CD4-positive, alpha-beta memory T cell (primary cell): Measurements from ENCODE around the gene FOXP1. TPM values are rescaled to one million over a fixed set of nuclear protein-coding genes. Genes with fewer than 3 reads are reported as not detected.
A peak's percentile ranks its signal among the peaks of the same experiment; 100 is the strongest.

ENCODE experiments used
- CTCF ChIA-PET: fragments of 350-600 bp; sonication (Branson Sonifier 250); formaldehyde crosslinking; loops from one replicate; lab custom pipeline; 2021; ENCODE audit warnings: inconsistent platforms; ENCODE audit not compliant: partially characterized antibody; lab: Charles Lee
- POLR2A ChIA-PET: fragments of 350-600 bp; sonication (Branson Sonifier 250); formaldehyde crosslinking; loops from one replicate; lab custom pipeline; 2021; ENCODE audit not compliant: partially characterized antibody; lab: Charles Lee
- DNase-seq, 5 donors: peaks; one replicate each; pipeline versions ENCODE4 v3.0.0 to v3.0.0-alpha.2; 2020 to 2022; ENCODE audit warnings: mixed read lengths in 1 of 5
- H3K27ac ChIP-seq: one replicate; pipeline ENCODE4 v1.7.0; 2013; ENCODE audit warnings: low read depth, low read length
- H3K27me3 ChIP-seq: 2 replicates; pipeline ENCODE4 v1.7.0; 2013; ENCODE audit warnings: mild to moderate bottlenecking, low read length, moderate library complexity; ENCODE audit not compliant: insufficient read depth
- H3K36me3 ChIP-seq: 2 replicates; pipeline ENCODE4 v1.7.0; 2013; ENCODE audit warnings: mild to moderate bottlenecking, low read length, moderate library complexity; ENCODE audit not compliant: insufficient read depth
- H3K4me1 ChIP-seq: 2 replicates; pipeline ENCODE4 v1.7.0; 2013; ENCODE audit warnings: mild to moderate bottlenecking, low read length, moderate library complexity; ENCODE audit not compliant: insufficient read depth
- H3K4me3 ChIP-seq, 2 donors: one replicate each; pipeline ENCODE4 v1.7.0; 2013; ENCODE audit warnings: low read length in 2 of 2, mild to moderate bottlenecking in 1 of 2
- H3K9me3 ChIP-seq, 2 donors: one replicate each; pipeline ENCODE4 v1.7.0; 2013; ENCODE audit warnings: low read length in 2 of 2, control low read depth in 1 of 2; ENCODE audit not compliant: control insufficient read depth in 1 of 2
- H3K27ac Mint-ChIP-seq, 7 donors: one replicate each; pipeline ENCODE4 v1.8.0; 2020 to 2021; ENCODE audit warnings: mixed read lengths in 7 of 7, mild to moderate bottlenecking in 6 of 7, inconsistent platforms in 3 of 7, moderate library complexity in 3 of 7
- H3K27me3 Mint-ChIP-seq, 2 donors: one replicate each; pipeline ENCODE4 v1.8.0; 2020 to 2021; ENCODE audit warnings: mixed read lengths in 2 of 2
- H3K36me3 Mint-ChIP-seq, 2 donors: one replicate each; pipeline ENCODE4 v1.8.0; 2020 to 2021; ENCODE audit warnings: mixed read lengths in 2 of 2, inconsistent platforms in 1 of 2, mild to moderate bottlenecking in 1 of 2
- H3K4me1 Mint-ChIP-seq, 4 donors: one replicate each; pipeline ENCODE4 v1.8.0; 2020 to 2021; ENCODE audit warnings: mixed read lengths in 4 of 4, mild to moderate bottlenecking in 1 of 4
- H3K4me3 Mint-ChIP-seq, 8 donors: one replicate each; pipeline ENCODE4 v1.8.0; 2020 to 2021; ENCODE audit warnings: mixed read lengths in 8 of 8, mild to moderate bottlenecking in 7 of 8, moderate library complexity in 6 of 8, inconsistent platforms in 3 of 8
- H3K9me3 Mint-ChIP-seq, 8 donors: one replicate each; pipeline ENCODE4 v1.8.0; 2020 to 2021; ENCODE audit warnings: mixed read lengths in 8 of 8, mild to moderate bottlenecking in 5 of 8, inconsistent platforms in 3 of 8, moderate library complexity in 1 of 8
- intact Hi-C: fragments of 100-400 bp; cut with micrococcal nuclease; formaldehyde crosslinking; loops from one replicate; pipeline ENCODE4 v1.15.1; 2023
- polyA plus RNA-seq, 2 donors: library from polyadenylated mRNA; unstranded; fragments of 300-500 nt; fragmentation: Illumina TruSeq; gene quantifications; one replicate each; pipeline ENCODE4 v1.2.3, GENCODE V29; 2021
- total RNA-seq, 2 experiments: library from RNA; stranded (reverse); gene quantifications; one replicate each; pipeline ENCODE4 v1.2.3, GENCODE V29; 2021

FOXP1 gene
- total and polyA plus RNA-seq, 4 experiments from 2014 or later = 189 to 348 (median 279) TPM

DNA sequence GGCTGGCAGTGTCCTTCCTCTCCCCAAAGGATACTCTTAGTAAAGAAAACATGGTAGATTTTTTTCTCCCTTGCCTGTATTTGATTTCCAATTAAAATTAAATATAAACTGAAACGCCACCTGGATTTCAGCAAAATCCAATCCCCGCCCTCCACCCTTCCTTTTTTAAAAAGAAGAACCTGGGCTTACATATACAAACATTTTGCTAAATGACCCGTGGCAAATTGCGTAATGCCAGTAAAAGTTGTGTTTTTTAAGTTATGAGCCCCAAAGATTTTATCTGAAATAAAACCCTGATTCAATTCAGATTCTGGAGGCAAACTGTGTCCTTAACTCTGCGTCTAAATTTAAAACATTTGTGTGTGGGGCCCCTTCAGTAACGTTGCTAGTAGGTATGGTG, 403.0 kb downstream of the FOXP1 start:
- H3K27ac ChIP-seq = no peak overlapping the region
- H3K27me3 ChIP-seq = no peaks in the 10 kb centered on the region
- Mint-ChIP-seq H3K4me1 (peaks cover 0 to 4% (median 4%) of the 10 kb centered on the region in 4 donors), H3K9me3 (peaks cover 0 to 2% (median 0%) of the 10 kb centered on the region in 8 donors), H3K27ac (peak overlapping the region in 1 of 7 donors; percentile 2), H3K27me3 (no peaks in the 10 kb centered on the region), H3K4me3 (no peak overlapping the region), H3K36me3 (peaks cover 33 to 39% of the 10 kb centered on the region in 2 donors)
- intact Hi-C loops = no loop called here
- CTCF ChIA-PET = no interaction called here
- H3K36me3 ChIP-seq = no peaks in the 10 kb centered on the region
- H3K9me3 ChIP-seq = no peaks in the 10 kb centered on the region
- DNase-seq = no peak
- no peaks in the 10 kb centered on the region for H3K4me1 ChIP-seq
- no peak overlapping the region for H3K4me3 ChIP-seq
- POLR2A ChIA-PET = no interaction called here

GRCh38 chr3:71177375-71177774, 406.2 kb downstream of the FOXP1 start:
- intact Hi-C loops = no loop called here
- peaks cover 42 to 44% of the 10 kb centered on the region in 2 donors for H3K36me3 Mint-ChIP-seq
- no peak overlapping the region for H3K4me3 ChIP-seq
- ChIA-PET CTCF (no interaction called here), POLR2A (no interaction called here)
- DNase-seq = no peak
- peaks cover 5 to 13% (median 10%) of the 10 kb centered on the region in 4 donors for H3K4me1 Mint-ChIP-seq
- H3K4me3 Mint-ChIP-seq = no peak overlapping the region
- H3K27ac Mint-ChIP-seq = peak overlapping the region in 2 of 7 donors; percentile 43 to 52
- H3K4me1 ChIP-seq = no peaks in the 10 kb centered on the region
- no peaks in the 10 kb centered on the region for H3K36me3 ChIP-seq
- no peak overlapping the region for H3K27ac ChIP-seq
- H3K9me3 Mint-ChIP-seq = peaks cover 0 to 2% (median 0%) of the 10 kb centered on the region in 8 donors
- no peaks in the 10 kb centered on the region for H3K9me3 ChIP-seq
- H3K27me3 Mint-ChIP-seq = no peaks in the 10 kb centered on the region
- no peaks in the 10 kb centered on the region for H3K27me3 ChIP-seq

DNA sequence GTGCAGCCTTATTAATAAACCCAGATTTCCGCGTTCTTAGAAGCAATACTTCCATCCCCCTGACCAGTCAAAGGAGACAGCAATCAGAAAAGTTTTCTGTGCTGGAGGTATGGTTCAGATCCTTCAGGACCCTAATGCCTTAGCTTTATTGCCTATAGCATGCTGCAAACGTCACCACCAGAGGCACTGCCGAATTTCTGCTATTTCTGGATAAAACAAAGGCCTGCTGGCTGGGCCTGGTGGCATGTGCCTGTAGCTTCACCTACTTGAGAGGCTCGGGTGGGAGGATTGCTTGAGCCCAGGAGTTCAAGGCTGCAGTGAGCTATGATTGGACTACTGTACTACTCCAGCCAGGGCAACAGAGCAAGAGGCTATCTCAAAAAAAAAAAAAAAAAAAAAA, 407.2 kb downstream of the FOXP1 start:
- H3K4me3 ChIP-seq = no peak overlapping the region
- no peaks in the 10 kb centered on the region for H3K36me3 ChIP-seq
- H3K27me3 ChIP-seq = no peaks in the 10 kb centered on the region
- no peaks in the 10 kb centered on the region for H3K27me3 Mint-ChIP-seq
- CTCF ChIA-PET = no interaction called here
- POLR2A ChIA-PET = no interaction called here
- no peak for DNase-seq
- intact Hi-C loops = no loop called here
- H3K4me1 Mint-ChIP-seq = peaks cover 5 to 13% (median 10%) of the 10 kb centered on the region in 4 donors
- H3K9me3 ChIP-seq = no peaks in the 10 kb centered on the region
- H3K36me3 Mint-ChIP-seq = peaks cover 40 to 43% of the 10 kb centered on the region in 2 donors
- no peaks in the 10 kb centered on the region for H3K4me1 ChIP-seq
- H3K27ac ChIP-seq = no peak overlapping the region
- H3K27ac Mint-ChIP-seq = peak overlapping the region in 2 of 7 donors; percentile 14 to 31
- peaks cover 0 to 2% (median 0%) of the 10 kb centered on the region in 8 donors for H3K9me3 Mint-ChIP-seq
- no peak overlapping the region for H3K4me3 Mint-ChIP-seq

DNA sequence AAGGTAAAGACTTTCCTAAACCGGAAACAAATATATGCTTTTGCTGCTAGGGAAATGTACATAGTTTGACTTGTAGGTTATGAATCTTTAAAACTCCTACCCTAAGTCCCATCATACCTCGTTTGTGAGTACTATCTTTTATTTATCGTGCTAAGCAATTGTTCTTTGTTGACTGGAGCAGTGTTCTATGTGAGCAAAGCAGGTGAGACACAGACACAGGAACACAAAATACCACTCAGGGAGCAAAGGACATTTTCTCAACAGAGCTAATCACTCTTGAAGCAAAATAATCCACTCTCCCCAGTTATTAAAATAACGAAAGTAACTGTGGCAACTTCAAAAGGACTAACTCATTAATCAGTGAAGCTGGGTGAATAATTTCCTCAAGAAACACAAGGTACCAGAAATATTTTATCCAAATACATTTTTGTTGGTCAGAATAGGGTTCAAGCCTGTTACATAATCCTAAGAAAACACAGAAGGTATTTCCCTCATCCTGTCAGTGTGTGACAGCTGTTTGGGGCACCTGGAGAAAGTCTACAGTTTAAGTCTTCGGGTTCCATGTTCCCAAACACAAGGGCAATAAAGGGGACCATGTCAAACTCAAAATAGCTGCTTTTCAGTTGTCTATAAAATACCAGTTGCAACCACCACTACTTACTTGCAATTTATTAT, 407.7 kb downstream of the FOXP1 start:
- CTCF ChIA-PET = no interaction called here
- Mint-ChIP-seq H3K4me3 (no peak overlapping the region), H3K27me3 (no peaks in the 10 kb centered on the region), H3K9me3 (peaks cover 0 to 2% (median 0%) of the 10 kb centered on the region in 8 donors), H3K27ac (peak overlapping the region in 1 of 7 donors; percentile 14), H3K36me3 (peaks cover 37 to 45% of the 10 kb centered on the region in 2 donors), H3K4me1 (peaks cover 5 to 13% (median 10%) of the 10 kb centered on the region in 4 donors)
- Histone ChIP-seq H3K9me3 (no peaks in the 10 kb centered on the region), H3K4me3 (no peak overlapping the region), H3K4me1 (no peaks in the 10 kb centered on the region), H3K27me3 (no peaks in the 10 kb centered on the region), H3K27ac (no peak overlapping the region), H3K36me3 (no peaks in the 10 kb centered on the region)
- no peak for DNase-seq
- intact Hi-C loops = no loop called here
- POLR2A ChIA-PET = no interaction called here

DNA sequence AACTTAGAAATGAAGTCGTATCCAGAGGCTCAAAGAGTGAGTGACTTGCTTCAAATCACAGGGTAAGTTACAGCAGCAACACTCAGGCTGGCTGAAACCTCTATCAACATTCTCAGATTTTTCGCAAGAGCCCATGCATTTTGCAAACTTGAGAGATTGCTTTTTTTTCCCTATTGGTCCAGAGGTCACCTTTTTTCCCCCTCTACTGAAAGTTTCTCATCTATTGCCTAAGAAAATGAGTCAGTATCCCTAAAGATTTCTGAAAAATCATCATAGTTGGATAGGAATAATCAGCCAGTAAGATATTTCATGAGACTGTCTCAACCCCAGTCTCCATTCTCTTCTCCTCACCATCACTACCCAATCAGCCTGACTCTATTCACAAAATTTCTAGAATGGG, 410.6 kb downstream of the FOXP1 start:
- Mint-ChIP-seq H3K27ac (peak overlapping the region in 4 of 7 donors; percentile 25 to 77 (median 56)), H3K27me3 (no peaks in the 10 kb centered on the region), H3K9me3 (no peaks in the 10 kb centered on the region), H3K4me3 (no peak overlapping the region), H3K36me3 (peaks cover 33 to 55% of the 10 kb centered on the region in 2 donors), H3K4me1 (peaks cover 5 to 16% (median 10%) of the 10 kb centered on the region in 4 donors)
- intact Hi-C loops = no loop called here
- H3K27me3 ChIP-seq = no peaks in the 10 kb centered on the region
- no peaks in the 10 kb centered on the region for H3K4me1 ChIP-seq
- DNase-seq = no peak
- CTCF ChIA-PET = no interaction called here
- no peak overlapping the region for H3K27ac ChIP-seq
- no peaks in the 10 kb centered on the region for H3K36me3 ChIP-seq
- POLR2A ChIA-PET = no interaction called here
- no peaks in the 10 kb centered on the region for H3K9me3 ChIP-seq
- no peak overlapping the region for H3K4me3 ChIP-seq

- Mint-ChIP-seq H3K9me3 (no peaks in the 10 kb centered on the region), H3K27ac (no peak overlapping the region), H3K4me1 (peaks cover 5 to 16% (median 8%) of the 10 kb centered on the region in 4 donors), H3K4me3 (no peak overlapping the region), H3K27me3 (no peaks in the 10 kb centered on the region), H3K36me3 (peaks cover 34 to 53% of the 10 kb centered on the region in 2 donors)
- DNase-seq = no peak
- Histone ChIP-seq H3K27ac (no peak overlapping the region), H3K4me3 (no peak overlapping the region), H3K4me1 (no peaks in the 10 kb centered on the region), H3K36me3 (no peaks in the 10 kb centered on the region), H3K9me3 (no peaks in the 10 kb centered on the region), H3K27me3 (no peaks in the 10 kb centered on the region)
- ChIA-PET CTCF (no interaction called here), POLR2A (no interaction called here)
- intact Hi-C loops = no loop called here
Measured at GRCh38 chr3:71172189-71172588, 411.3 kb downstream of the FOXP1 start.

DNA sequence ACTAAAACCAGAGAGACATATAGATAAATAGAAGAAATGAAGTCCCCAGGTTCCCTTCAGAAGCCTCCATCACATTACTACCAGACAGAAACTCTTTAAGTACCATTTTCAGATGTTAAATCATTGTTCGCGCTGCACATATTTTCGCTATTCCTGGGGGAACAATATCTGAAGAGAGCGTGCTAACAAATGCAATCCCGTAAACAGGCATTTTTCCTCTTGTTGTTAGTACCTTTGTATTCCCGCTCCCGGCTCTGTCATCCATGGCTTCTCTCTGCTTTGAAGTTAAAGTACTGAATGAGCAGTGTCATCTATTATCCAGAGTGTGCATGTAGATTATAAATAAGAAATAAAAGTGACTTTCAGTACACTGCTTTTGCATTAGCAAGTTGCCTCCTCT, 412.3 kb downstream of the FOXP1 start:
- H3K4me3 ChIP-seq = no peak overlapping the region
- DNase-seq = no peak
- no peak overlapping the region for H3K27ac ChIP-seq
- H3K27me3 ChIP-seq = no peaks in the 10 kb centered on the region
- ChIA-PET CTCF (no interaction called here), POLR2A (no interaction called here)
- intact Hi-C loops = no loop called here
- Mint-ChIP-seq H3K9me3 (no peaks in the 10 kb centered on the region), H3K36me3 (peaks cover 41 to 58% of the 10 kb centered on the region in 2 donors), H3K27me3 (no peaks in the 10 kb centered on the region), H3K27ac (no peak overlapping the region), H3K4me3 (no peak overlapping the region), H3K4me1 (peaks cover 5 to 16% (median 7%) of the 10 kb centered on the region in 4 donors)
- no peaks in the 10 kb centered on the region for H3K9me3 ChIP-seq
- H3K4me1 ChIP-seq = no peaks in the 10 kb centered on the region
- peaks cover 5% of the 10 kb centered on the region for H3K36me3 ChIP-seq
